Brain microvascular endothelial cell (primary cell): Measurements from ENCODE around the gene HEXD.

Experiments
- DNase-seq: peaks from one replicate; pipeline ENCODE4 v3.0.0-alpha.2; 2020
- H3K27ac ChIP-seq: fragments of 250-450 bp; sonication (Bioruptor Pico); 2 replicates; pipeline ENCODE4 v1.5.1; 2020; ENCODE audit warnings: mild to moderate bottlenecking, moderate library complexity
- H3K27me3 ChIP-seq: fragments of 250-450 bp; sonication (Bioruptor Pico); replicated peaks from 2 replicates; pipeline ENCODE4 v1.5.1; 2020; ENCODE audit warnings: mild to moderate bottlenecking
- H3K36me3 ChIP-seq: fragments of 250-450 bp; sonication (Bioruptor Pico); replicated peaks from 2 replicates; pipeline ENCODE4 v1.5.1; 2020; ENCODE audit warnings: mild to moderate bottlenecking
- H3K4me3 ChIP-seq: 2 replicates; pipeline ENCODE4 v1.5.1; 2011; ENCODE audit warnings: low read depth, mild to moderate bottlenecking, control low read depth, low read length, moderate library complexity
- CTCF ChIP-seq: IDR thresholded peaks from 2 replicates; pipeline ENCODE4 v1.5.1; 2011; ENCODE audit warnings: low read depth, mild to moderate bottlenecking, moderate library complexity, low read length, control low read depth, inconsistent platforms; ENCODE audit errors: missing control alignments
- in situ Hi-C: cut with HindIII; loops from 2 replicates; pipeline ENCODE4 v1.10.0; 2017; ENCODE audit warnings: low sequenced_read_pairs, low pct_ligation_motif_present

The HEXD gene

GRCh38 chr17:82486231-82487094, 68.3 kb downstream of the HEXD start:
- no peak overlapping the region for H3K27ac ChIP-seq
- no peak for DNase-seq
- in situ Hi-C loops = no loop called here
- no peak for TF ChIP-seq CTCF
- H3K4me3 ChIP-seq = no peak overlapping the region
- H3K36me3 ChIP-seq = peaks cover 36% of the 10 kb centered on the region
- no peaks in the 10 kb centered on the region for H3K27me3 ChIP-seq

- H3K4me3 ChIP-seq = no peak overlapping the region
- H3K27ac ChIP-seq = no peak overlapping the region
- DNase-seq = no peak
- H3K27me3 ChIP-seq = no peaks in the 10 kb centered on the region
- in situ Hi-C loops = no loop called here
- TF ChIP-seq CTCF = no peak
- H3K36me3 ChIP-seq = peaks cover 35% of the 10 kb centered on the region
Measured at GRCh38 chr17:82487910-82488309, 69.8 kb downstream of the HEXD start.

- peak; percentile 12 for DNase-seq
- in situ Hi-C loops = no loop called here
- Histone ChIP-seq H3K4me3 (no peak overlapping the region), H3K36me3 (peaks cover 25% of the 10 kb centered on the region), H3K27ac (no peak overlapping the region), H3K27me3 (no peaks in the 10 kb centered on the region)
- TF ChIP-seq CTCF = no peak
Measured at GRCh38 chr17:82489117-82489516, 71.0 kb downstream of the HEXD start.

- H3K36me3 ChIP-seq = peaks cover 20% of the 10 kb centered on the region
- no peak overlapping the region for H3K4me3 ChIP-seq
- in situ Hi-C loops = no loop called here
Measured at GRCh38 chr17:82489851-82490511, 71.8 kb downstream of the HEXD start.

GRCh38 chr17:82490512-82491195, 72.5 kb downstream of the HEXD start:
- TF ChIP-seq CTCF = no peak
- no peak for DNase-seq
- in situ Hi-C loops = no loop called here
- Histone ChIP-seq H3K36me3 (peaks cover 18% of the 10 kb centered on the region), H3K27ac (no peak overlapping the region), H3K4me3 (no peak overlapping the region), H3K27me3 (no peaks in the 10 kb centered on the region)

More at GRCh38 chr17:82489851-82490511, 71.8 kb downstream of the HEXD start:
- no peak overlapping the region for H3K27ac ChIP-seq
- no peak for TF ChIP-seq CTCF
- no peaks in the 10 kb centered on the region for H3K27me3 ChIP-seq
- no peak for DNase-seq
